H1 (cell line): ENCODE measurements around the gene GLB1L2. TPM values are rescaled to one million over a fixed set of nuclear protein-coding genes. Genes with fewer than 3 reads are reported as not detected.

ENCODE experiments used
- HDAC6 ChIP-seq: IDR thresholded peaks from one replicate; pipeline ENCODE4 v1.7.1; 2012; ENCODE audit warnings: low read depth, mild to moderate bottlenecking, inconsistent platforms, low read length, moderate library complexity
- polyA plus RNA-seq, 7 experiments: library from polyadenylated mRNA; depleted of rRNA in 3 of 7; stranded (reverse) in 5 of 7; unstranded in 2 of 7; fragments of >200 nt in 5 of 7; fragments of 200-250 nt in 2 of 7; gene quantifications; 1 replicate in 5 of 7; 2 replicates in 1 of 7; 4 replicates in 1 of 7; pipeline versions ENCODE4 v1.2.1 to v1.2.3, GENCODE V29; 2011 to 2013; ENCODE audit warnings: missing spikeins in 2 of 7, mixed read lengths in 2 of 7
- total RNA-seq: library from RNA; stranded (reverse); fragmentation: NEBNext Ultra II Directional; extraction: Animal tissue kit (Norgen Biotek cat#: 25700); gene quantifications from 2 replicates; pipeline ENCODE4 v1.2.1, GENCODE V29; 2021
- TF ChIP-seq, protein P1 (sequence below): fragments of 300-600 bp; sonication (generic); IDR thresholded peaks from 2 replicates; pipeline ENCODE4 v1.7.1; 2012; ENCODE audit warnings: low read length, moderate library complexity, mild to moderate bottlenecking, inconsistent platforms; ENCODE audit not compliant: insufficient replicate concordance

The GLB1L2 gene
- total and polyA plus RNA-seq, 2 of the 8 experiments (the other 6 are each of a cell fraction or from before 2014, with no cell fraction given), result 4.4 to 7.9 TPM

GRCh38 chr11:134372961-134373360, 41.2 kb downstream of the GLB1L2 start (continued):
- TF ChIP-seq, protein P1, sequence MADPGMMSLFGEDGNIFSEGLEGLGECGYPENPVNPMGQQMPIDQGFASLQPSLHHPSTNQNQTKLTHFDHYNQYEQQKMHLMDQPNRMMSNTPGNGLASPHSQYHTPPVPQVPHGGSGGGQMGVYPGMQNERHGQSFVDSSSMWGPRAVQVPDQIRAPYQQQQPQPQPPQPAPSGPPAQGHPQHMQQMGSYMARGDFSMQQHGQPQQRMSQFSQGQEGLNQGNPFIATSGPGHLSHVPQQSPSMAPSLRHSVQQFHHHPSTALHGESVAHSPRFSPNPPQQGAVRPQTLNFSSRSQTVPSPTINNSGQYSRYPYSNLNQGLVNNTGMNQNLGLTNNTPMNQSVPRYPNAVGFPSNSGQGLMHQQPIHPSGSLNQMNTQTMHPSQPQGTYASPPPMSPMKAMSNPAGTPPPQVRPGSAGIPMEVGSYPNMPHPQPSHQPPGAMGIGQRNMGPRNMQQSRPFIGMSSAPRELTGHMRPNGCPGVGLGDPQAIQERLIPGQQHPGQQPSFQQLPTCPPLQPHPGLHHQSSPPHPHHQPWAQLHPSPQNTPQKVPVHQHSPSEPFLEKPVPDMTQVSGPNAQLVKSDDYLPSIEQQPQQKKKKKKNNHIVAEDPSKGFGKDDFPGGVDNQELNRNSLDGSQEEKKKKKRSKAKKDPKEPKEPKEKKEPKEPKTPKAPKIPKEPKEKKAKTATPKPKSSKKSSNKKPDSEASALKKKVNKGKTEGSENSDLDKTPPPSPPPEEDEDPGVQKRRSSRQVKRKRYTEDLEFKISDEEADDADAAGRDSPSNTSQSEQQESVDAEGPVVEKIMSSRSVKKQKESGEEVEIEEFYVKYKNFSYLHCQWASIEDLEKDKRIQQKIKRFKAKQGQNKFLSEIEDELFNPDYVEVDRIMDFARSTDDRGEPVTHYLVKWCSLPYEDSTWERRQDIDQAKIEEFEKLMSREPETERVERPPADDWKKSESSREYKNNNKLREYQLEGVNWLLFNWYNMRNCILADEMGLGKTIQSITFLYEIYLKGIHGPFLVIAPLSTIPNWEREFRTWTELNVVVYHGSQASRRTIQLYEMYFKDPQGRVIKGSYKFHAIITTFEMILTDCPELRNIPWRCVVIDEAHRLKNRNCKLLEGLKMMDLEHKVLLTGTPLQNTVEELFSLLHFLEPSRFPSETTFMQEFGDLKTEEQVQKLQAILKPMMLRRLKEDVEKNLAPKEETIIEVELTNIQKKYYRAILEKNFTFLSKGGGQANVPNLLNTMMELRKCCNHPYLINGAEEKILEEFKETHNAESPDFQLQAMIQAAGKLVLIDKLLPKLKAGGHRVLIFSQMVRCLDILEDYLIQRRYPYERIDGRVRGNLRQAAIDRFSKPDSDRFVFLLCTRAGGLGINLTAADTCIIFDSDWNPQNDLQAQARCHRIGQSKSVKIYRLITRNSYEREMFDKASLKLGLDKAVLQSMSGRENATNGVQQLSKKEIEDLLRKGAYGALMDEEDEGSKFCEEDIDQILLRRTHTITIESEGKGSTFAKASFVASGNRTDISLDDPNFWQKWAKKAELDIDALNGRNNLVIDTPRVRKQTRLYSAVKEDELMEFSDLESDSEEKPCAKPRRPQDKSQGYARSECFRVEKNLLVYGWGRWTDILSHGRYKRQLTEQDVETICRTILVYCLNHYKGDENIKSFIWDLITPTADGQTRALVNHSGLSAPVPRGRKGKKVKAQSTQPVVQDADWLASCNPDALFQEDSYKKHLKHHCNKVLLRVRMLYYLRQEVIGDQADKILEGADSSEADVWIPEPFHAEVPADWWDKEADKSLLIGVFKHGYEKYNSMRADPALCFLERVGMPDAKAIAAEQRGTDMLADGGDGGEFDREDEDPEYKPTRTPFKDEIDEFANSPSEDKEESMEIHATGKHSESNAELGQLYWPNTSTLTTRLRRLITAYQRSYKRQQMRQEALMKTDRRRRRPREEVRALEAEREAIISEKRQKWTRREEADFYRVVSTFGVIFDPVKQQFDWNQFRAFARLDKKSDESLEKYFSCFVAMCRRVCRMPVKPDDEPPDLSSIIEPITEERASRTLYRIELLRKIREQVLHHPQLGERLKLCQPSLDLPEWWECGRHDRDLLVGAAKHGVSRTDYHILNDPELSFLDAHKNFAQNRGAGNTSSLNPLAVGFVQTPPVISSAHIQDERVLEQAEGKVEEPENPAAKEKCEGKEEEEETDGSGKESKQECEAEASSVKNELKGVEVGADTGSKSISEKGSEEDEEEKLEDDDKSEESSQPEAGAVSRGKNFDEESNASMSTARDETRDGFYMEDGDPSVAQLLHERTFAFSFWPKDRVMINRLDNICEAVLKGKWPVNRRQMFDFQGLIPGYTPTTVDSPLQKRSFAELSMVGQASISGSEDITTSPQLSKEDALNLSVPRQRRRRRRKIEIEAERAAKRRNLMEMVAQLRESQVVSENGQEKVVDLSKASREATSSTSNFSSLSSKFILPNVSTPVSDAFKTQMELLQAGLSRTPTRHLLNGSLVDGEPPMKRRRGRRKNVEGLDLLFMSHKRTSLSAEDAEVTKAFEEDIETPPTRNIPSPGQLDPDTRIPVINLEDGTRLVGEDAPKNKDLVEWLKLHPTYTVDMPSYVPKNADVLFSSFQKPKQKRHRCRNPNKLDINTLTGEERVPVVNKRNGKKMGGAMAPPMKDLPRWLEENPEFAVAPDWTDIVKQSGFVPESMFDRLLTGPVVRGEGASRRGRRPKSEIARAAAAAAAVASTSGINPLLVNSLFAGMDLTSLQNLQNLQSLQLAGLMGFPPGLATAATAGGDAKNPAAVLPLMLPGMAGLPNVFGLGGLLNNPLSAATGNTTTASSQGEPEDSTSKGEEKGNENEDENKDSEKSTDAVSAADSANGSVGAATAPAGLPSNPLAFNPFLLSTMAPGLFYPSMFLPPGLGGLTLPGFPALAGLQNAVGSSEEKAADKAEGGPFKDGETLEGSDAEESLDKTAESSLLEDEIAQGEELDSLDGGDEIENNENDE, result no peak
- no peak for TF ChIP-seq HDAC6
